Mucosa of descending colon (tissue), 3 donors: ENCODE measurements around the gene NOXO1. TPM values are rescaled to one million over a fixed set of nuclear protein-coding genes. Genes with fewer than 3 reads are reported as not detected.

Experiments used
- ATAC-seq: fragments of 200-7000 bp; cut with Tn5 transposase; one replicate; pipeline ENCODE4 v1.9.1; 2020; ENCODE audit warnings: mild to moderate bottlenecking, moderate library complexity
- DNase-seq, 3 donors: peaks; one replicate each; pipeline ENCODE4 v3.0.0-alpha.2; 2020
- H3K36me3 ChIP-seq: fragments of 200-600 bp; one replicate; pipeline ENCODE4 v1.8.0; 2021; ENCODE audit warnings: low read depth, mild to moderate bottlenecking
- H3K4me1 ChIP-seq: fragments of 200-600 bp; one replicate; pipeline ENCODE4 v1.8.0; 2021; ENCODE audit warnings: low read depth, mild to moderate bottlenecking
- H3K4me3 ChIP-seq: fragments of 200-600 bp; one replicate; pipeline ENCODE4 v1.8.0; 2021; ENCODE audit warnings: mild to moderate bottlenecking
- H3K9me3 ChIP-seq: fragments of 200-600 bp; one replicate; pipeline ENCODE4 v1.8.0; 2021; ENCODE audit warnings: mild to moderate bottlenecking
- CTCF ChIP-seq: fragments of 200-600 bp; IDR thresholded peaks from one replicate; pipeline ENCODE4 v1.8.0; 2022; ENCODE audit warnings: antibody characterized with exemption, mild to moderate bottlenecking
- intact Hi-C, 2 donors: fragments of 100-400 bp; cut with DNase I in 1 of 2; cut with micrococcal nuclease in 1 of 2; formaldehyde crosslinking; loops; one replicate each; pipeline versions ENCODE4 v1.11.0 to v1.11.1; 2022; cut with DNase I, micrococcal nuclease
- total RNA-seq, 3 donors: library from RNA; stranded (reverse); fragmentation: NEBNext Ultra II Directional in 2 of 3; extraction: Animal tissue kit (Norgen Biotek cat#: 25700) in 2 of 3; gene quantifications; one replicate each; pipeline versions ENCODE4 v1.2.1 to v1.2.4, GENCODE V29; 2021 to 2023
- donor health status: DM: no; HTN: no; CAD: no; lungs with moderate emphysema.
- donor health status: DM: no; HTN: no; CAD: no.
- donor health status: DM: no; HTN: yes; CAD: no.

NOXO1 gene
- total RNA-seq, 3 donors from 2014 or later, result 12.2 to 39.9 (median 27.1) TPM

- peak overlapping the region; percentile 9 for H3K4me3 ChIP-seq
- peak; percentile 95 to 99 (median 97) for DNase-seq
- peak; percentile 95 for ATAC-seq
- H3K36me3 ChIP-seq, result no peaks in the 10 kb centered on the region
- H3K9me3 ChIP-seq, result no peaks in the 10 kb centered on the region
- peaks cover 36% of the 10 kb centered on the region for H3K4me1 ChIP-seq
- intact Hi-C loops, result loop anchor here (10.0 kb wide), 2 partner anchors 121 to 131 kb away; partner anchors contain the start of genes RAB26 (in 1 of the 2) and TRAF7 (in 1 of the 2)
- peak; percentile 95 for TF ChIP-seq CTCF
These were observed 42.1 kb upstream of the NOXO1 start for GRCh38 chr16:2023092-2024031.

GRCh38 chr16:2022723-2023091, 41.4 kb upstream of the NOXO1 start:
- H3K4me1 ChIP-seq, result peaks cover 32% of the 10 kb centered on the region
- intact Hi-C loops, result loop anchor here (10.0 kb wide), 2 partner anchors 122 to 132 kb away; partner anchors contain the start of genes RAB26 (in 1 of the 2) and TRAF7 (in 1 of the 2)
- no peak for TF ChIP-seq CTCF
- ATAC-seq (peak; percentile 28), DNase-seq (no peak)
- no peaks in the 10 kb centered on the region for H3K36me3 ChIP-seq
- no peak overlapping the region for H3K4me3 ChIP-seq
- no peaks in the 10 kb centered on the region for H3K9me3 ChIP-seq

GRCh38 chr16:2019921-2020831, 38.9 kb upstream of the NOXO1 start:
- ATAC-seq, result no peak

GRCh38 chr16:2019518-2019920, 38.2 kb upstream of the NOXO1 start, which contains the start of gene NPW:
TSS of gene NPW (plus strand) at chr16:2019785.
- ATAC-seq (no peak), DNase-seq (peak in 1 of 3 donors; percentile 47)
- H3K36me3 ChIP-seq, result no peaks in the 10 kb centered on the region
- intact Hi-C loops, result no loop called here
- peaks cover 38% of the 10 kb centered on the region for H3K4me1 ChIP-seq
- TF ChIP-seq CTCF, result no peak
- no peak within 1 kb of the TSS for H3K4me3 ChIP-seq
- H3K9me3 ChIP-seq, result no peaks in the 10 kb centered on the region

More at GRCh38 chr16:2019921-2020831, 38.9 kb upstream of the NOXO1 start:
- Histone ChIP-seq H3K9me3 (no peaks in the 10 kb centered on the region), H3K4me1 (peaks cover 38% of the 10 kb centered on the region), H3K36me3 (no peaks in the 10 kb centered on the region), H3K4me3 (no peak overlapping the region)
- DNase-seq, result peak in 1 of 3 donors; percentile 48
- TF ChIP-seq CTCF, result no peak
- intact Hi-C loops, result loop anchor here (10.0 kb wide), 2 partner anchors 125 to 135 kb away; partner anchors contain the start of genes RAB26 (in 1 of the 2) and TRAF7 (in 1 of the 2)

- H3K4me3 ChIP-seq, result no peak overlapping the region
- H3K36me3 ChIP-seq, result no peaks in the 10 kb centered on the region
- peak in 1 of 3 donors; percentile 50 for DNase-seq
- no peaks in the 10 kb centered on the region for H3K9me3 ChIP-seq
- H3K4me1 ChIP-seq, result peaks cover 25% of the 10 kb centered on the region
- ATAC-seq, result no peak
- no peak for TF ChIP-seq CTCF
- intact Hi-C loops, result no loop called here
These were observed 35.2 kb upstream of the NOXO1 start for GRCh38 chr16:2016407-2016922.
